ENCODE data around the gene COL5A1.

The COL5A1 gene

GRCh38 chr9:134677743-134678142 is 36.1 kb downstream of the COL5A1 start:
- no peak overlapping the region for H3K4me3 ChIP-seq (ENCODE audit: low read depth, low read length)
- no peak for DNase-seq (ENCODE audit: low read depth)
- TF ChIP-seq, protein P1, sequence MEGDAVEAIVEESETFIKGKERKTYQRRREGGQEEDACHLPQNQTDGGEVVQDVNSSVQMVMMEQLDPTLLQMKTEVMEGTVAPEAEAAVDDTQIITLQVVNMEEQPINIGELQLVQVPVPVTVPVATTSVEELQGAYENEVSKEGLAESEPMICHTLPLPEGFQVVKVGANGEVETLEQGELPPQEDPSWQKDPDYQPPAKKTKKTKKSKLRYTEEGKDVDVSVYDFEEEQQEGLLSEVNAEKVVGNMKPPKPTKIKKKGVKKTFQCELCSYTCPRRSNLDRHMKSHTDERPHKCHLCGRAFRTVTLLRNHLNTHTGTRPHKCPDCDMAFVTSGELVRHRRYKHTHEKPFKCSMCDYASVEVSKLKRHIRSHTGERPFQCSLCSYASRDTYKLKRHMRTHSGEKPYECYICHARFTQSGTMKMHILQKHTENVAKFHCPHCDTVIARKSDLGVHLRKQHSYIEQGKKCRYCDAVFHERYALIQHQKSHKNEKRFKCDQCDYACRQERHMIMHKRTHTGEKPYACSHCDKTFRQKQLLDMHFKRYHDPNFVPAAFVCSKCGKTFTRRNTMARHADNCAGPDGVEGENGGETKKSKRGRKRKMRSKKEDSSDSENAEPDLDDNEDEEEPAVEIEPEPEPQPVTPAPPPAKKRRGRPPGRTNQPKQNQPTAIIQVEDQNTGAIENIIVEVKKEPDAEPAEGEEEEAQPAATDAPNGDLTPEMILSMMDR (IDR thresholded peaks at IDR 0.05; ENCODE audit: insufficient read depth, low read depth, low read length, missing control alignments) = no peak

- TF ChIP-seq, protein P1 (IDR thresholded peaks at IDR 0.05; ENCODE audit: insufficient read depth, low read depth, low read length, missing control alignments) = no peak
- DNase-seq (ENCODE audit: low read depth) = no peak
- no peak overlapping the region for H3K4me3 ChIP-seq (ENCODE audit: low read depth, low read length)
These were observed 36.6 kb downstream of the COL5A1 start for GRCh38 chr9:134678206-134678605.

- DNase-seq (ENCODE audit: low read depth) = no peak
- H3K4me3 ChIP-seq (ENCODE audit: low read depth, low read length) = no peak overlapping the region
- TF ChIP-seq, protein P1 (IDR thresholded peaks at IDR 0.05; ENCODE audit: insufficient read depth, low read depth, low read length, missing control alignments) = no peak
These were observed 37.3 kb downstream of the COL5A1 start for GRCh38 chr9:134678666-134679443.

DNA sequence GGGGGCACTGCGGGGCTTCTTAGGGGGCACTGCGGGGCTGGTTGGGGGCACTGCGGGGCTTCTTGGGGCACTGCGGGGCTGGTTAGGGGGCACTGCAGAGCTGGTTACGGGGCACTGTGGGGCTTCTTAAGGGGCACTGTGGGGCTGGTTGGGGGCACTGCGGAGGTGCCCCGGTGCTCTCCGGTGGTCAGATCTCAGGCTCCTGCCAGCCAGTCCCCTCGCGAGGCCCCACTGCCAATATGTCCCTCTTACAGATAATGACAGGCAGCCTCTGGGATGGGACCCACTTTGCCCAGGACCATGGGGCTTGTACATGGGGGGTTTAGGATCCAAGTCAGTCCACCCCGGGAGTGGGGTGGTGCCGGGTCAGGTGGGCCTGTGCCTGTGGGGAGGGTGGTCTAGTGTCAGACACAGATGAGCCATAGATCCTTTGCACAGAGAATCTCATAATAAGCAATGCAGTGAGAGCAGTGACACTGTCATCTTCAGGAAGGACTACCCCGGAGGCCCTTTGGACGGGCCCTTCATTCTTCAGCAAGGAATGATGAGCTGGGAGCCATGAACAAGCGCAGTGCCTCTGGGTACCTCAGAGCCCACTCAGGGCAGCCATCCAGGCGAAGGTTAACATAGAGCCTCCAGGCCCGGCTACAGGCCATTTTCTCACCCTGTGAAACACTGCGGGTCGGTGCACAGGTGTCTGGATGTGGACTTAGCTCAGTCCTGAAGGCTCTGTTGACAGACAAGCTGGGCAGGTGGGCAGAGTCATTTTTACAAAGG is 38.2 kb downstream of the COL5A1 start:
- no peak overlapping the region for H3K4me3 ChIP-seq (ENCODE audit: low read depth, low read length)
- TF ChIP-seq, protein P1 (IDR thresholded peaks at IDR 0.05; ENCODE audit: insufficient read depth, low read depth, low read length, missing control alignments) = no peak
- DNase-seq (ENCODE audit: low read depth) = no peak

DNA sequence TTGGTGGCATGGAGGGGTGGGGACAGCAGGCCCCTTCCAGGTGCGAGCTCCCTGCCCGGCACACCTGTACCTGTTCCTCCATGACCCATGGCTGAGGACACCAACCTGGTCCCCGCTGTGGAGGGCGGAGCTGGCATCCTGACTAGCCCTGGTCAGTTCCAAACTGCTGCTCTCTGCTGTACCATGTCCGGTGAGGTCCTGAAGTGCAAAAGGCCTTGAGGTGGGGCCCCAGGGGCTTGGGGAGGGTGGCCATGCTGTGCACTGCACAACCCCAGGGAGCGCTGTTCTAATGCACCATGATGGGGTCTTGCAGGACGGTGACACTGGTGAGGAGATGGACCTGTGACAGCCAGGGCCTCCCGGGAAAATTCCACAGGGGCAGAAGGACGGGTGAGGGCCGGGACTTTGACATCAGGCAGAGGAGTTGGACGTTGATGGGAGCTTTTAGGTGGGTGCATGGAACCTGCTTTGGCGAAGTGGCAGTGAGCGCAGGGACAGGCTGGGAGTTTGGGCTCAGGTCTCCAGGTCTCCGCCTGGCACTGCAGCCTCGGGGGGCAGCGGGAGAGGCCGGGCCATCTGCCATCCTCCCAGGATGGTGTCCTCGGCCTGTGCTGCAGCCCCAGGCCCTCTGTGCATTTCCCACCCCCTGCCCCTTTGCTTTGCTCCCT is 38.9 kb downstream of the COL5A1 start:
- no peak overlapping the region for H3K4me3 ChIP-seq (ENCODE audit: low read depth, low read length)
- TF ChIP-seq, protein P1 (IDR thresholded peaks at IDR 0.05; ENCODE audit: insufficient read depth, low read depth, low read length, missing control alignments) = no peak
- DNase-seq (ENCODE audit: low read depth) = no peak

DNA sequence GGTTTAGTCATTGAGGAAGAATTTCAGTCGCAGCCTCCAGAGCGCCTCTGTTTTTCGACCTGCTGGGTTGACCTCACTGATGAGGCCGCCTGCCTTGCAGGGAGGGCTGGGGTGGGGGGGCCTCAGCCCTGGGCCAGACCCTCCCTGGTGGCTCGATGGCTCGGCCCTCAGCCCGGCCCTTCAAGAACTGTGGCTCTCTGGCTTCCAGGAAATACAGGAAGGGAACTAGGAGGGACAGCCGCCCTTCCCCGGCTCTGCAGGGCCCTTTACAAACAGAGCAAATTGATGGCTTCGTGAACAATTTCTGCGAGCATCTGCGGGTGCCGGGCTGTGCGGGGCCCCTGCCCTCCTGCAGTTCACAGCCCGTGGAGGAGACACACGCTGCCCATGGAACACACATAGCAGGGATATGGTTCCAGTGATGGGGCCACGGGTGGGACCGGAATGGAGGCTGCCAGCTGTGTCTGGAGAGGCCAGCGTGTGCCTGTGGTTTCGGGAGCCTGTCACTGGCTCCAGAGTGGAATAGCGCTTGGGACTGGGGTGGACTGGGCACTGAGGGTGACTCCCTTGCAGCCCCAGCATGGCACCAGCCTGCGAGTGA is 39.6 kb downstream of the COL5A1 start:
- no peak for DNase-seq (ENCODE audit: low read depth)
- H3K4me3 ChIP-seq (ENCODE audit: low read depth, low read length) = no peak overlapping the region
- TF ChIP-seq, protein P1 (IDR thresholded peaks at IDR 0.05; ENCODE audit: insufficient read depth, low read depth, low read length, missing control alignments) = no peak

All from GM12865 (cell line).